Measurements from ENCODE around the gene CENPE. TPM values are rescaled to one million over a fixed set of nuclear protein-coding genes. Genes with fewer than 3 reads are reported as not detected.

The CENPE gene
- total and polyA plus RNA-seq, 2 of the 8 experiments (the other 6 are each of a cell fraction or from before 2014, with no cell fraction given) = 2.1 to 49.0 TPM

GRCh38 chr4:103198111-103198765, at the start of gene CENPE (continued):
- TF ChIP-seq CEBPB (IDR thresholded peaks at IDR 0.05; ENCODE audit: low read depth, low read length) = no peak
- TF ChIP-seq NRF1 (IDR thresholded peaks at IDR 0.05; ENCODE audit: low read depth, low read length) = no peak
- TF ChIP-seq KDM5A (IDR thresholded peaks at IDR 0.05; ENCODE audit: low read length) = 0 out of 2 replicates have a peak, but pooled peaks have one; percentile 37
- peak; percentile 97 for TF ChIP-seq JUND (IDR thresholded peaks at IDR 0.05; ENCODE audit: low read length)

Data from H1 (cell line).